H9 (cell line): ENCODE data around the gene SLC4A2. TPM values are rescaled to one million over a fixed set of nuclear protein-coding genes. Genes with fewer than 3 reads are reported as not detected.
A peak's percentile ranks its signal among the peaks of the same experiment; 100 is the strongest.

Experiments
- DNase-seq: peaks from one replicate; pipeline ENCODE4 v3.0.0-alpha.2; 2017
- H2AFZ ChIP-seq: one replicate; pipeline ENCODE4 v1.6.1; 2013; ENCODE audit warnings: mild to moderate bottlenecking, low read length, control low read depth, moderate library complexity
- H2AK5ac ChIP-seq: 2 replicates; pipeline ENCODE4 v1.6.1; 2013; ENCODE audit warnings: low read length, control low read depth, mixed read lengths; ENCODE audit not compliant: insufficient read length
- H2BK120ac ChIP-seq: one replicate; pipeline ENCODE4 v1.6.1; 2013; ENCODE audit warnings: low read depth, mild to moderate bottlenecking, low read length, control low read depth, inconsistent platforms; ENCODE audit not compliant: poor library complexity, severe bottlenecking
- H2BK12ac ChIP-seq: 2 replicates; pipeline ENCODE4 v1.6.1; 2013; ENCODE audit warnings: low read length, control low read depth, mixed read lengths, low read depth; ENCODE audit not compliant: insufficient read length
- H2BK15ac ChIP-seq: 2 replicates; pipeline ENCODE4 v1.6.1; 2013; ENCODE audit warnings: low read depth, low read length, control low read depth
- H2BK20ac ChIP-seq: one replicate; pipeline ENCODE4 v1.6.1; 2013; ENCODE audit warnings: low read depth, mild to moderate bottlenecking, low read length, control low read depth, inconsistent platforms; ENCODE audit not compliant: poor library complexity, severe bottlenecking
- H2BK5ac ChIP-seq: 2 replicates; pipeline ENCODE4 v1.6.1; 2013; ENCODE audit warnings: low read length, control low read depth, mixed read lengths; ENCODE audit not compliant: insufficient read length
- H3K14ac ChIP-seq: 2 replicates; pipeline ENCODE4 v1.6.1; 2013; ENCODE audit warnings: low read length, control low read depth; ENCODE audit not compliant: insufficient read depth
- H3K18ac ChIP-seq: 2 replicates; pipeline ENCODE4 v1.6.1; 2013; ENCODE audit warnings: low read depth, mild to moderate bottlenecking, mixed read lengths, low read length, control low read depth; ENCODE audit not compliant: insufficient read length
- H3K23ac ChIP-seq: 2 replicates; pipeline ENCODE4 v1.6.1; 2013; ENCODE audit warnings: low read length, control low read depth, mixed read lengths, low read depth; ENCODE audit not compliant: insufficient read length
- H3K23me2 ChIP-seq: 2 replicates; pipeline ENCODE4 v1.6.1; 2013; ENCODE audit warnings: low read depth, mild to moderate bottlenecking, mixed read lengths, low read length, control low read depth; ENCODE audit not compliant: insufficient read length, poor library complexity, severe bottlenecking
- H3K27ac ChIP-seq: 2 replicates; pipeline ENCODE4 v1.5.1; 2013; ENCODE audit warnings: low read length, control low read depth, mixed read lengths, low read depth; ENCODE audit not compliant: insufficient read length
- H3K27me3 ChIP-seq: 2 replicates; pipeline ENCODE4 v1.6.1; 2013; ENCODE audit warnings: low read length, control low read depth, inconsistent platforms; ENCODE audit not compliant: insufficient read depth
- H3K4ac ChIP-seq: 2 replicates; pipeline ENCODE4 v1.6.1; 2013; ENCODE audit warnings: low read depth, mild to moderate bottlenecking, control low read depth, inconsistent platforms, low read length, moderate library complexity
- H3K4me1 ChIP-seq: 2 replicates; pipeline ENCODE4 v1.6.1; 2013; ENCODE audit warnings: low read length, control low read depth, inconsistent platforms; ENCODE audit not compliant: insufficient read depth
- H3K4me2 ChIP-seq: 2 replicates; pipeline ENCODE4 v1.6.1; 2013; ENCODE audit warnings: low read length, control low read depth, mixed read lengths; ENCODE audit not compliant: insufficient read length, insufficient read depth
- H3K56ac ChIP-seq: 2 replicates; pipeline ENCODE4 v1.6.1; 2013; ENCODE audit warnings: low read depth, mild to moderate bottlenecking, mixed read lengths, low read length, control low read depth; ENCODE audit not compliant: insufficient read length
- H3K79me1 ChIP-seq: 2 replicates; pipeline ENCODE4 v1.6.1; 2013; ENCODE audit warnings: low read depth, mild to moderate bottlenecking, moderate library complexity, low read length, control low read depth, inconsistent platforms; ENCODE audit not compliant: insufficient read depth, poor library complexity, severe bottlenecking
- H3K79me2 ChIP-seq: 2 replicates; pipeline ENCODE4 v1.6.1; 2013; ENCODE audit warnings: low read length, control low read depth, inconsistent platforms; ENCODE audit not compliant: insufficient read depth
- H3K9ac ChIP-seq: 2 replicates; pipeline ENCODE4 v1.6.1; 2013; ENCODE audit warnings: low read length, control low read depth, mixed read lengths; ENCODE audit not compliant: insufficient read length; ENCODE audit errors: extremely low read depth
- H3K9me3 ChIP-seq: one replicate; pipeline ENCODE4 v1.6.1; 2013; ENCODE audit warnings: low read depth, low read length, inconsistent platforms; ENCODE audit not compliant: control insufficient read depth
- H3T11ph ChIP-seq: one replicate; pipeline ENCODE4 v1.6.1; 2013; ENCODE audit warnings: mild to moderate bottlenecking, low read length, control low read depth, inconsistent platforms
- H4K20me1 ChIP-seq: one replicate; pipeline ENCODE4 v1.6.1; 2013; ENCODE audit not compliant: control insufficient read depth, insufficient read length, insufficient read depth
- H4K5ac ChIP-seq: 2 replicates; pipeline ENCODE4 v1.6.1; 2013; ENCODE audit warnings: low read depth, mild to moderate bottlenecking, mixed read lengths, low read length, control low read depth; ENCODE audit not compliant: insufficient read length
- H4K8ac ChIP-seq: replicated peaks from 2 replicates; pipeline ENCODE4 v1.6.1; 2013; ENCODE audit warnings: low read length, control low read depth, mixed read lengths, low read depth; ENCODE audit not compliant: insufficient read length
- H4K91ac ChIP-seq: 2 replicates; pipeline ENCODE4 v1.6.1; 2013; ENCODE audit warnings: low read depth, mild to moderate bottlenecking, moderate library complexity, mixed read lengths, low read length, control low read depth; ENCODE audit not compliant: insufficient read length
- H3K27ac Mint-ChIP-seq, 3 experiments: 2 replicates in 2 of 3; 3 replicates in 1 of 3; pipeline ENCODE4 v1.8.0; 2020 to 2021; ENCODE audit warnings: mixed read lengths in 3 of 3, mild to moderate bottlenecking in 1 of 3, moderate library complexity in 1 of 3
- H3K27me3 Mint-ChIP-seq: 2 replicates; pipeline ENCODE4 v1.8.0; 2021; ENCODE audit warnings: low read depth, mild to moderate bottlenecking, moderate library complexity, mixed read lengths
- H3K36me3 Mint-ChIP-seq, 3 experiments: 2 replicates in 2 of 3; 3 replicates in 1 of 3; pipeline ENCODE4 v1.8.0; 2020 to 2021; ENCODE audit warnings: low read depth in 3 of 3, mixed read lengths in 3 of 3; ENCODE audit not compliant: insufficient read depth in 1 of 3
- H3K4me1 Mint-ChIP-seq, 2 experiments: 2 replicates each; pipeline ENCODE4 v1.8.0; 2020; ENCODE audit warnings: mixed read lengths in 2 of 2
- H3K4me3 Mint-ChIP-seq, 2 experiments: 2 replicates in 1 of 2; 3 replicates in 1 of 2; pipeline ENCODE4 v1.8.0; 2020 to 2021; ENCODE audit warnings: mild to moderate bottlenecking in 2 of 2, mixed read lengths in 2 of 2, moderate library complexity in 1 of 2
- H3K9me3 Mint-ChIP-seq, 2 experiments: 2 replicates in 1 of 2; 3 replicates in 1 of 2; pipeline ENCODE4 v1.8.0; 2020; ENCODE audit warnings: mild to moderate bottlenecking in 2 of 2, mixed read lengths in 2 of 2, moderate library complexity in 1 of 2
- WGBS: extraction: QIAGEN DNeasy Blood & Tissue Kit; methylation state at CpG from one replicate; pipeline ENCODE4 v1.1.7; 2013; ENCODE audit warnings: missing lambda C conversion rate, low lambda C conversion rate, mixed read lengths; ENCODE audit not compliant: insufficient read length; ENCODE audit errors: extremely low coverage; 5-methylcytosine and 5-hydroxymethylcytosine counted together
- total RNA-seq: library from RNA; stranded (reverse); gene quantifications from 2 replicates; pipeline ENCODE4 v1.2.1, GENCODE V29; 2021
- TF ChIP-seq, protein P1 (sequence below): fragments of 200-600 bp; sonication (generic); conservative IDR thresholded peaks from 3 replicates; pipeline ENCODE4 v1.8.0; 2021; ENCODE audit warnings: antibody characterized with exemption, mild to moderate bottlenecking

Gene SLC4A2
- total RNA-seq, 1 experiment from 2014 or later, result 136 TPM

GRCh38 chr7:151017953-151018420, 41.4 kb upstream of the SLC4A2 start:
- no peaks in the 10 kb centered on the region for H4K20me1 ChIP-seq
- H3K79me2 ChIP-seq, result no peaks in the 10 kb centered on the region
- no peak overlapping the region for H3K14ac ChIP-seq
- 0 out of 7 replicates have a peak overlapping the region, but pooled peaks of 1 of the 3 experiments have one; percentile 49 for H3K27ac Mint-ChIP-seq
- no peak overlapping the region for H3K18ac ChIP-seq
- H2BK20ac ChIP-seq, result no peak overlapping the region
- no peak overlapping the region for H2BK12ac ChIP-seq
- peaks cover 6% of the 10 kb centered on the region; the same call in 1 of the 2 replicates for H3K4me1 ChIP-seq
- peaks cover 0 to 9% of the 10 kb centered on the region in 2 experiments; a peak in 2 of 5 replicates for H3K9me3 Mint-ChIP-seq
- H2BK15ac ChIP-seq, result no peak overlapping the region
- peaks cover 20 to 47% of the 10 kb centered on the region in 2 experiments for H3K4me1 Mint-ChIP-seq
- H2AFZ ChIP-seq, result no peak overlapping the region
- TF ChIP-seq, protein P1, sequence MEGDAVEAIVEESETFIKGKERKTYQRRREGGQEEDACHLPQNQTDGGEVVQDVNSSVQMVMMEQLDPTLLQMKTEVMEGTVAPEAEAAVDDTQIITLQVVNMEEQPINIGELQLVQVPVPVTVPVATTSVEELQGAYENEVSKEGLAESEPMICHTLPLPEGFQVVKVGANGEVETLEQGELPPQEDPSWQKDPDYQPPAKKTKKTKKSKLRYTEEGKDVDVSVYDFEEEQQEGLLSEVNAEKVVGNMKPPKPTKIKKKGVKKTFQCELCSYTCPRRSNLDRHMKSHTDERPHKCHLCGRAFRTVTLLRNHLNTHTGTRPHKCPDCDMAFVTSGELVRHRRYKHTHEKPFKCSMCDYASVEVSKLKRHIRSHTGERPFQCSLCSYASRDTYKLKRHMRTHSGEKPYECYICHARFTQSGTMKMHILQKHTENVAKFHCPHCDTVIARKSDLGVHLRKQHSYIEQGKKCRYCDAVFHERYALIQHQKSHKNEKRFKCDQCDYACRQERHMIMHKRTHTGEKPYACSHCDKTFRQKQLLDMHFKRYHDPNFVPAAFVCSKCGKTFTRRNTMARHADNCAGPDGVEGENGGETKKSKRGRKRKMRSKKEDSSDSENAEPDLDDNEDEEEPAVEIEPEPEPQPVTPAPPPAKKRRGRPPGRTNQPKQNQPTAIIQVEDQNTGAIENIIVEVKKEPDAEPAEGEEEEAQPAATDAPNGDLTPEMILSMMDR, result peak; percentile 98
- H2BK120ac ChIP-seq, result no peak overlapping the region
- H3K56ac ChIP-seq, result no peak overlapping the region
- no peak overlapping the region for H3K27ac ChIP-seq
- no peak overlapping the region for H3K23ac ChIP-seq
- H4K91ac ChIP-seq, result no peak overlapping the region
- H3K4me3 Mint-ChIP-seq, result peak overlapping the region; percentile 55 to 79
- H3T11ph ChIP-seq, result no peak overlapping the region
- no peak overlapping the region for H4K5ac ChIP-seq
- no CpG with 5 or more reads among the region's 34 CpGs for WGBS
- peaks cover 2 to 6% (median 6%) of the 10 kb centered on the region in 3 experiments; a peak in 6 of 7 replicates for H3K36me3 Mint-ChIP-seq
- DNase-seq, result peak; percentile 92
- peaks cover 6% of the 10 kb centered on the region for H3K23me2 ChIP-seq
- H3K4me2 ChIP-seq, result peak overlapping the region; percentile 17
- H3K9ac ChIP-seq, result no peak overlapping the region
- no peak overlapping the region for H4K8ac ChIP-seq
- H3K9me3 ChIP-seq, result no peaks in the 10 kb centered on the region
- H3K4ac ChIP-seq, result no peak overlapping the region
- H3K27me3 ChIP-seq, result peaks cover 6% of the 10 kb centered on the region; the same call in 1 of the 2 replicates
- H2AK5ac ChIP-seq, result no peak overlapping the region
- no peaks in the 10 kb centered on the region for H3K79me1 ChIP-seq
- peaks cover 75% of the 10 kb centered on the region for H3K27me3 Mint-ChIP-seq
- no peak overlapping the region for H2BK5ac ChIP-seq
